Activated effector memory CD4-positive, alpha-beta T cell treated with anti-CD3 and anti-CD28 coated beads, Interleukin-2, amount 50 U/mL, for 16 hours (primary cell): ENCODE measurements around the gene SDE2.
"Not testable (repeated sequence)": the region's sequence is repeated elsewhere in the genome, so short reads cannot be mapped to it uniquely, and the experiment has no call there.

Source experiments
- DNase-seq: peaks from one replicate; pipeline ENCODE4 v3.0.0-alpha.2; 2020

The SDE2 gene

GRCh38 chr1:225999227-225999911 lies at the start of gene SDE2:
Gene SDE2 (minus strand): TSS chr1:225999343. CDS start chr1:225999312, 31 bp downstream.
- peak; percentile 100 for DNase-seq

GRCh38 chr1:226048886-226049285 lies 49.7 kb upstream of the SDE2 start:
- no peak for DNase-seq

GRCh38 chr1:226047495-226047894 lies 48.4 kb upstream of the SDE2 start:
- no peak for DNase-seq

- no peak for DNase-seq
Measured at GRCh38 chr1:226046240-226046639, 47.1 kb upstream of the SDE2 start.

GRCh38 chr1:226044514-226045101 lies 45.5 kb upstream of the SDE2 start:
- no peak for DNase-seq

GRCh38 chr1:226041419-226041818 lies 42.3 kb upstream of the SDE2 start:
- DNase-seq: no peak

GRCh38 chr1:226038661-226039060 lies 39.5 kb upstream of the SDE2 start:
- no peak for DNase-seq

- DNase-seq: no peak
Measured at GRCh38 chr1:226035915-226036314, 36.8 kb upstream of the SDE2 start.

GRCh38 chr1:226034482-226034881 lies 35.3 kb upstream of the SDE2 start:
- no peak for DNase-seq

GRCh38 chr1:226033991-226034390 lies 34.8 kb upstream of the SDE2 start:
- no peak for DNase-seq

GRCh38 chr1:226033582-226033981 lies 34.4 kb upstream of the SDE2 start:
- no peak for DNase-seq

- DNase-seq: no peak
Measured at GRCh38 chr1:226029568-226030225, 30.6 kb upstream of the SDE2 start.

GRCh38 chr1:226029093-226029496 lies 30.0 kb upstream of the SDE2 start:
- DNase-seq: no peak

GRCh38 chr1:226027538-226028217 lies 28.5 kb upstream of the SDE2 start:
- no peak for DNase-seq

- DNase-seq: no peak
Measured at GRCh38 chr1:226026833-226027232, 27.7 kb upstream of the SDE2 start.

- DNase-seq: no peak
Measured at GRCh38 chr1:226023735-226024134, 24.6 kb upstream of the SDE2 start.

- DNase-seq: no peak
Measured at GRCh38 chr1:226021801-226022200, 22.7 kb upstream of the SDE2 start.

GRCh38 chr1:226021401-226021800 lies 22.3 kb upstream of the SDE2 start:
- no peak for DNase-seq

GRCh38 chr1:226019572-226019971 lies 20.4 kb upstream of the SDE2 start:
- no peak for DNase-seq

GRCh38 chr1:226017070-226017469 lies 17.9 kb upstream of the SDE2 start:
- DNase-seq: no peak

- DNase-seq: no peak
Measured at GRCh38 chr1:226009650-226010044, 10.5 kb upstream of the SDE2 start.

- not testable (repeated sequence) for DNase-seq
Measured at GRCh38 chr1:226007126-226007892, 8.2 kb upstream of the SDE2 start.

GRCh38 chr1:226006686-226007085 lies 7.5 kb upstream of the SDE2 start:
- no peak for DNase-seq
